Liver (tissue), 9 donors: Measurements from ENCODE around the gene STAT6. TPM values are rescaled to one million over a fixed set of nuclear protein-coding genes. Genes with fewer than 3 reads are reported as not detected.

Experiments used
- DNase-seq: peaks from one replicate; pipeline ENCODE4 v3.0.0-alpha.2; 2017; ENCODE audit warnings: low spot score
- H3K27ac ChIP-seq, 2 donors: one replicate each; pipeline ENCODE4 v1.7.0; 2013; ENCODE audit warnings: inconsistent platforms in 2 of 2, low read length in 2 of 2, control low read depth in 1 of 2, low read depth in 1 of 2, mild to moderate bottlenecking in 1 of 2
- H3K27me3 ChIP-seq, 4 donors: one replicate each; pipeline versions ENCODE4 v1.6.1 to v1.7.0; 2013; ENCODE audit warnings: low read length in 3 of 4, inconsistent platforms in 1 of 4, mild to moderate bottlenecking in 1 of 4, moderate library complexity in 1 of 4; ENCODE audit not compliant: control insufficient read depth in 4 of 4, insufficient read depth in 4 of 4
- H3K36me3 ChIP-seq, 4 donors: one replicate each; pipeline versions ENCODE4 v1.6.1 to v1.7.0; 2013; ENCODE audit warnings: low read length in 3 of 4, mild to moderate bottlenecking in 3 of 4, low read depth in 1 of 4, moderate library complexity in 1 of 4; ENCODE audit not compliant: control insufficient read depth in 4 of 4, insufficient read depth in 3 of 4
- H3K4me1 ChIP-seq, 4 donors: one replicate each; pipeline versions ENCODE4 v1.6.1 to v1.7.0; 2013; ENCODE audit warnings: low read length in 3 of 4, mild to moderate bottlenecking in 3 of 4, moderate library complexity in 1 of 4; ENCODE audit not compliant: control insufficient read depth in 4 of 4, insufficient read depth in 4 of 4
- H3K4me3 ChIP-seq, 3 donors: one replicate each; pipeline versions ENCODE4 v1.6.1 to v1.7.0; 2013; ENCODE audit warnings: low read length in 3 of 3, control low read depth in 1 of 3, low read depth in 1 of 3, mild to moderate bottlenecking in 1 of 3
- H3K9ac ChIP-seq, 2 donors: one replicate each; pipeline ENCODE4 v1.7.0; 2013; ENCODE audit warnings: low read length in 2 of 2, mild to moderate bottlenecking in 2 of 2, moderate library complexity in 2 of 2, control low read depth in 1 of 2, low read depth in 1 of 2
- H3K9me3 ChIP-seq, 4 donors: one replicate each; pipeline versions ENCODE4 v1.6.1 to v1.7.0; 2013; ENCODE audit warnings: low read length in 3 of 4; ENCODE audit not compliant: control insufficient read depth in 4 of 4
- CTCF ChIP-seq: fragments of 150-350 bp; IDR thresholded peaks from 2 replicates; pipeline ENCODE4 v1.5.1; 2017; ENCODE audit warnings: improper control_type of control experiment, low read depth, low read length; ENCODE audit not compliant: missing input control
- EGR1 ChIP-seq, 2 donors: IDR thresholded peaks; 2 replicates each; pipeline ENCODE4 v1.6.1; 2016 to 2018; ENCODE audit warnings: antibody characterized with exemption in 2 of 2, low read depth in 2 of 2
- FOXA1 ChIP-seq: IDR thresholded peaks from 2 replicates; pipeline ENCODE4 v1.6.1; 2016; ENCODE audit warnings: antibody characterized with exemption
- FOXA2 ChIP-seq: IDR thresholded peaks from 2 replicates; pipeline ENCODE4 v1.6.1; 2016; ENCODE audit warnings: antibody characterized with exemption
- GABPA ChIP-seq, 2 donors: IDR thresholded peaks in 1 of 2; conservative IDR thresholded peaks in 1 of 2; 2 replicates each; pipeline ENCODE4 v1.6.1; 2016; ENCODE audit warnings: antibody characterized with exemption in 2 of 2, mild to moderate bottlenecking in 1 of 2, moderate library complexity in 1 of 2
- HNF4A ChIP-seq, 2 donors: conservative IDR thresholded peaks; 2 replicates each; pipeline ENCODE4 v1.6.1; 2016; ENCODE audit warnings: antibody characterized with exemption in 2 of 2, mild to moderate bottlenecking in 2 of 2
- HNF4G ChIP-seq: IDR thresholded peaks from 2 replicates; pipeline ENCODE4 v1.6.1; 2016; ENCODE audit warnings: antibody characterized with exemption
- JUND ChIP-seq, 2 donors: IDR thresholded peaks; 2 replicates each; pipeline ENCODE4 v1.6.1; 2016; ENCODE audit warnings: antibody characterized with exemption in 2 of 2
- MAX ChIP-seq: IDR thresholded peaks from 2 replicates; pipeline ENCODE4 v1.6.1; 2016; ENCODE audit warnings: antibody characterized with exemption
- NR2F2 ChIP-seq: IDR thresholded peaks from 2 replicates; pipeline ENCODE4 v1.6.1; 2016; ENCODE audit warnings: antibody characterized with exemption
- RAD21 ChIP-seq, 2 donors: IDR thresholded peaks; 2 replicates each; pipeline ENCODE4 v1.6.1; 2016; ENCODE audit warnings: antibody characterized with exemption in 2 of 2, mild to moderate bottlenecking in 2 of 2
- REST ChIP-seq: IDR thresholded peaks from 2 replicates; pipeline ENCODE4 v1.6.1; 2016; ENCODE audit warnings: antibody characterized with exemption, mild to moderate bottlenecking
- RXRA ChIP-seq, 2 donors: IDR thresholded peaks; 2 replicates each; pipeline ENCODE4 v1.6.1; 2017 to 2018; ENCODE audit warnings: antibody characterized with exemption in 2 of 2, mild to moderate bottlenecking in 1 of 2
- SP1 ChIP-seq: IDR thresholded peaks from 2 replicates; pipeline ENCODE4 v1.6.1; 2018; ENCODE audit warnings: antibody characterized with exemption, mild to moderate bottlenecking
- TAF1 ChIP-seq: conservative IDR thresholded peaks from 2 replicates; pipeline ENCODE4 v1.6.1; 2016; ENCODE audit warnings: antibody characterized with exemption, mild to moderate bottlenecking
- YY1 ChIP-seq: IDR thresholded peaks from 2 replicates; pipeline ENCODE4 v1.6.1; 2016; ENCODE audit warnings: antibody characterized with exemption, mild to moderate bottlenecking
- WGBS: extraction: QIAGEN DNeasy Blood & Tissue Kit; methylation state at CpG from one replicate; pipeline ENCODE4 v1.1.7; 2013; 5-methylcytosine and 5-hydroxymethylcytosine counted together
- polyA plus RNA-seq, 2 donors: library from polyadenylated mRNA; stranded (reverse) in 1 of 2; unstranded in 1 of 2; fragments of 200-250 nt in 1 of 2; fragments of >200 nt in 1 of 2; fragmentation: Nextera tagmentation in 1 of 2; extraction: Ambion mirVana in 1 of 2; gene quantifications; one replicate each; pipeline versions ENCODE4 v1.2.1 to v1.2.3, GENCODE V29; 2013 to 2015
- total RNA-seq, 2 donors: library from RNA; depleted of rRNA; stranded (reverse); fragments of >200 nt; gene quantifications; one replicate each; pipeline ENCODE4 v1.2.3, GENCODE V29; 2014
- TF ChIP-seq, protein P1 (sequence below): IDR thresholded peaks from 2 replicates; pipeline ENCODE4 v1.6.1; 2016; ENCODE audit warnings: antibody characterized with exemption
- TF ChIP-seq, protein P2 (sequence below): IDR thresholded peaks from 2 replicates; pipeline ENCODE4 v1.6.1; 2016; ENCODE audit warnings: antibody characterized with exemption
- donor health status: healthy.
- donor health status: healthy.
- donor health status: healthy.
- donor health status: healthy.
- donor health status: healthy.

The STAT6 gene
- total and polyA plus RNA-seq, 4 donors = 27.4 to 57.4 (median 43.6) TPM

- H3K9me3 ChIP-seq = no peaks in the 10 kb centered on the region
- H3K4me3 ChIP-seq = no peak overlapping the region
- WGBS = 91% methylated on average over 1 of the region's 1 CpG
- H3K27ac ChIP-seq = no peak overlapping the region
- TF ChIP-seq RXRA (IDR thresholded peaks at IDR 0.05) (no peak), TAF1 (no peak), YY1 (no peak), FOXA2 (no peak), EGR1 (IDR thresholded peaks at IDR 0.05; ENCODE audit: low read depth in 2 of 2) (no peak), JUND (IDR thresholded peaks at IDR 0.05) (no peak), NR2F2 (no peak), FOXA1 (no peak), SP1 (no peak), CTCF (no peak), GABPA (IDR thresholded peaks at IDR 0.05 in 1 of 2, conservative IDR thresholded peaks at IDR 0.05 in 1 of 2) (no peak)
- TF ChIP-seq, protein P1, sequence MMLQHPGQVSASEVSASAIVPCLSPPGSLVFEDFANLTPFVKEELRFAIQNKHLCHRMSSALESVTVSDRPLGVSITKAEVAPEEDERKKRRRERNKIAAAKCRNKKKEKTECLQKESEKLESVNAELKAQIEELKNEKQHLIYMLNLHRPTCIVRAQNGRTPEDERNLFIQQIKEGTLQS = no peak
- peaks cover 6 to 53% (median 38%) of the 10 kb centered on the region in 4 donors for H3K36me3 ChIP-seq
- H3K9ac ChIP-seq = no peak overlapping the region
- H3K4me1 ChIP-seq = peaks cover 7 to 22% (median 13%) of the 10 kb centered on the region in 4 donors
- DNase-seq = no peak
- H3K27me3 ChIP-seq = no peaks in the 10 kb centered on the region
Observed at GRCh38 chr12:57098546-57098945, 12.6 kb downstream of the STAT6 start.

DNA sequence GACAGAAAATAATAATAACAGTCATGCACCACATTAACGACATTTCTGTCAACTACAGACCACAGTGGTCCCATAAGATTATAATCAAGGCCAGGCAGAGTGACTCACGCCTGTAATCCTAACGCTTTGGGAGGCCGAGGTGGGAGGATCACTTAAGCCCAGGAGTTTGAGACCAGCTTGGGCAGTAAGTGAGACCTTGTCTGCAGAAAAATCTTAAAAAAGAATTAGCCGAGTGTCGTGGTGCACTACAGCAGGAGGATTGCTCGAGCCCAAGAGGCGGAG is 13.7 kb downstream of the STAT6 start:
- H3K36me3 ChIP-seq = peaks cover 6 to 53% (median 42%) of the 10 kb centered on the region in 4 donors

More for the DNA sequence above, 13.7 kb downstream of the STAT6 start:
- H3K9ac ChIP-seq = no peak overlapping the region
- no peak for DNase-seq
- H3K4me3 ChIP-seq = no peak overlapping the region
- H3K4me1 ChIP-seq = peaks cover 9 to 27% (median 14%) of the 10 kb centered on the region in 4 donors
- no peak overlapping the region for H3K27ac ChIP-seq
- no peak for TF ChIP-seq RAD21 (IDR thresholded peaks at IDR 0.05)
- no peak for TF ChIP-seq SP1
- no peak for TF ChIP-seq HNF4G
- no peak for TF ChIP-seq FOXA2
- TF ChIP-seq MAX = no peak
- TF ChIP-seq REST = no peak
- TF ChIP-seq RXRA (IDR thresholded peaks at IDR 0.05) = no peak
- no peak for TF ChIP-seq JUND (IDR thresholded peaks at IDR 0.05)
- TF ChIP-seq, protein P2, sequence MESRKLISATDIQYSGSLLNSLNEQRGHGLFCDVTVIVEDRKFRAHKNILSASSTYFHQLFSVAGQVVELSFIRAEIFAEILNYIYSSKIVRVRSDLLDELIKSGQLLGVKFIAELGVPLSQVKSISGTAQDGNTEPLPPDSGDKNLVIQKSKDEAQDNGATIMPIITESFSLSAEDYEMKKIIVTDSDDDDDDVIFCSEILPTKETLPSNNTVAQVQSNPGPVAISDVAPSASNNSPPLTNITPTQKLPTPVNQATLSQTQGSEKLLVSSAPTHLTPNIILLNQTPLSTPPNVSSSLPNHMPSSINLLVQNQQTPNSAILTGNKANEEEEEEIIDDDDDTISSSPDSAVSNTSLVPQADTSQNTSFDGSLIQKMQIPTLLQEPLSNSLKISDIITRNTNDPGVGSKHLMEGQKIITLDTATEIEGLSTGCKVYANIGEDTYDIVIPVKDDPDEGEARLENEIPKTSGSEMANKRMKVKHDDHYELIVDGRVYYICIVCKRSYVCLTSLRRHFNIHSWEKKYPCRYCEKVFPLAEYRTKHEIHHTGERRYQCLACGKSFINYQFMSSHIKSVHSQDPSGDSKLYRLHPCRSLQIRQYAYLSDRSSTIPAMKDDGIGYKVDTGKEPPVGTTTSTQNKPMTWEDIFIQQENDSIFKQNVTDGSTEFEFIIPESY = no peak
- no peak for TF ChIP-seq NR2F2
- no peak for TF ChIP-seq EGR1 (IDR thresholded peaks at IDR 0.05; ENCODE audit: low read depth in 2 of 2)
- TF ChIP-seq CTCF = no peak
- TF ChIP-seq TAF1 = no peak
- TF ChIP-seq YY1 = no peak
- TF ChIP-seq GABPA (IDR thresholded peaks at IDR 0.05 in 1 of 2, conservative IDR thresholded peaks at IDR 0.05 in 1 of 2) = no peak
- TF ChIP-seq FOXA1 = no peak
- TF ChIP-seq, protein P1 = no peak
- TF ChIP-seq HNF4A (conservative IDR thresholded peaks at IDR 0.05) = no peak
- no peaks in the 10 kb centered on the region for H3K27me3 ChIP-seq
- 95% methylated on average over 8 of the region's 8 CpGs for WGBS
- H3K9me3 ChIP-seq = no peaks in the 10 kb centered on the region
